ENCODE measurements around the gene GATAD2A. TPM values are rescaled to one million over a fixed set of nuclear protein-coding genes. Genes with fewer than 3 reads are reported as not detected.

The GATAD2A gene
- polyA plus RNA-seq, 1 donor (not counting 4 experiments of a cell fraction or from before 2014, with no cell fraction given): 28.4 TPM

DNA sequence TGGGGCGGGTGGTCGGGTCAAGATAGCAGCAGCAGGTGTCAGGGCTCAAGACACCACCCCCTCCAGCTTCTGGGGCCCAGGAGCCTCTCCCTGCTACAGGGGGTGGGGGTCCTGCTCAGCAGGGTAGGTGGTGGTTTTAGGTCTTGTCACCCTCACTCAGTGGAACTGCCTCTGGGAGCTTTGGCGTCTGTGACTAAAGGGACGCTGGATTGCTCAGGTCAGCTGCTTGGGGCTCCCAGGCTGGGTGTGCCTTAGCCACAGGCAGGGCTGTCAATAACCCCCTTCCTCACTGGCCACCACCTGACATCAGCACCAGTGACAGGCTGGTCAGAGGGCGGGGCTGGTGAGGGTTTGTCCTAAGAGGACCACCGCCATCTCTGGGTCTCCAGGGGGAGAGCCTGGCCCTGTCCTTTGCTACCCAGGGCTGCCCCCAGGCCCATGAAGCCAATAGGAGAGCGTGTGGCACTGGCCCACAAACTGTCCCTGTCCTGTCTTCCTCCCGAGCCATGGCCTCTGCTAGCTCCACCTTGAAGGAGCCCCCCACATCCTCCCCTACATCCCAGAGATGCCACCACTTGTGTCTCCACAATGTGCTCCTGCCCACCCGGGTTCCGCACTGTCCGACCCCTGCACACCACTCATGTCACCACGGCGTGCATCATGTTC lies 48.4 kb upstream of the GATAD2A start:
- dilution Hi-C loops (cut with MboI; ENCODE audit: extremely low pct_ligation_motif_present, low sequenced_read_pairs): no loop called here
- H2AFZ ChIP-seq (ENCODE audit: control insufficient read depth, low read length): no peak overlapping the region
- H3K27me3 ChIP-seq (ENCODE audit: control insufficient read depth, extremely low read depth, insufficient read depth, low read length): no peaks in the 10 kb centered on the region
- TF ChIP-seq, protein P1, sequence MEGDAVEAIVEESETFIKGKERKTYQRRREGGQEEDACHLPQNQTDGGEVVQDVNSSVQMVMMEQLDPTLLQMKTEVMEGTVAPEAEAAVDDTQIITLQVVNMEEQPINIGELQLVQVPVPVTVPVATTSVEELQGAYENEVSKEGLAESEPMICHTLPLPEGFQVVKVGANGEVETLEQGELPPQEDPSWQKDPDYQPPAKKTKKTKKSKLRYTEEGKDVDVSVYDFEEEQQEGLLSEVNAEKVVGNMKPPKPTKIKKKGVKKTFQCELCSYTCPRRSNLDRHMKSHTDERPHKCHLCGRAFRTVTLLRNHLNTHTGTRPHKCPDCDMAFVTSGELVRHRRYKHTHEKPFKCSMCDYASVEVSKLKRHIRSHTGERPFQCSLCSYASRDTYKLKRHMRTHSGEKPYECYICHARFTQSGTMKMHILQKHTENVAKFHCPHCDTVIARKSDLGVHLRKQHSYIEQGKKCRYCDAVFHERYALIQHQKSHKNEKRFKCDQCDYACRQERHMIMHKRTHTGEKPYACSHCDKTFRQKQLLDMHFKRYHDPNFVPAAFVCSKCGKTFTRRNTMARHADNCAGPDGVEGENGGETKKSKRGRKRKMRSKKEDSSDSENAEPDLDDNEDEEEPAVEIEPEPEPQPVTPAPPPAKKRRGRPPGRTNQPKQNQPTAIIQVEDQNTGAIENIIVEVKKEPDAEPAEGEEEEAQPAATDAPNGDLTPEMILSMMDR (optimal IDR thresholded peaks at IDR 0.05 in 1 of 3, IDR thresholded peaks at IDR 0.05 in 1 of 3, conservative IDR thresholded peaks at IDR 0.05 in 1 of 3; ENCODE audit: extremely low read depth in 1 of 3, insufficient read depth in 2 of 3, low read length in 3 of 3): no peak
- no peaks in the 10 kb centered on the region for H3K9me1 ChIP-seq (ENCODE audit: control insufficient read depth, extremely low read depth, insufficient read depth, low read length)
- peaks cover 13 to 28% of the 10 kb centered on the region in 2 experiments for H3K36me3 ChIP-seq (ENCODE audit: control insufficient read depth in 2 of 2, extremely low read depth in 1 of 2, insufficient read depth in 2 of 2, low read length in 2 of 2)
- H3K9ac ChIP-seq (ENCODE audit: control insufficient read depth, extremely low read depth, insufficient read depth, low read length): no peak overlapping the region
- FAIRE-seq (no peak), DNase-seq (ENCODE audit: low read depth, low spot score) (no peak)
- no peaks in the 10 kb centered on the region for H3K79me2 ChIP-seq (ENCODE audit: control insufficient read depth, insufficient read depth, low read length)
- no peaks in the 10 kb centered on the region for H4K20me1 ChIP-seq (ENCODE audit: control insufficient read depth, extremely low read depth, insufficient read depth, low read length)
- H3K9me3 ChIP-seq (ENCODE audit: control insufficient read depth, low read depth, low read length): no peaks in the 10 kb centered on the region
- no peak overlapping the region for H3K4me2 ChIP-seq (ENCODE audit: control insufficient read depth, extremely low read depth, insufficient read depth, low read depth, low read length)
- no peak overlapping the region for H3K4me3 ChIP-seq (ENCODE audit: control insufficient read depth in 2 of 3, extremely low read depth in 1 of 3, insufficient read depth in 2 of 3, low read depth in 1 of 3, low read length in 3 of 3)
- H3K27ac ChIP-seq (ENCODE audit: control insufficient read depth, insufficient read depth, low read length): no peak overlapping the region
- H3K4me1 ChIP-seq (ENCODE audit: control insufficient read depth, extremely low read depth, insufficient read depth, low read length): peaks cover 2% of the 10 kb centered on the region

DNA sequence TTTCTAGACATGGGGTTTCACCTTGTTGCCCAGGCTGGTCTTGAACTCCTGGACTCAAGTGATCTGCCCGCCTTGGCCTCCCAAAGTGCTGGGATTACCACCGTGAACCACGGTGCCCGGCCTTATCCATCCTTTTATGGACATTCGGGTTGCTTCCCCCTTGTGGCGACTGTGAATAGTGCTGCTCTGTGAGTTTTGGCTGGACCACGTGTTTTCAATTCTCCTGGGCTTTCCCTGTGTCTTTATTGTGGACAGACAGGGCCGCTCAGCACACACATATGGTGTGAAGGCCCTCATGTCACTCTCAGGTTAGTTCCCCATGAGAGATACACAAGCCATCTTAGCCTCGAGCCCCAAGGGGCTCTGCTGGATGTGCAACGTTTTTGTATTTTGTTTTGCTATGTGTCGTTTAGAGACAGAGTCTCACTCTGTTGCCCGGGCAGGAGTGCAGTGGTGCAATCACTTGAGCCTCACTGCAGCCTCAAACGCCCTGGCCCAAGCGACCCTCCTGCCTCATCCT lies 44.3 kb upstream of the GATAD2A start:
- no peaks in the 10 kb centered on the region for H3K9me3 ChIP-seq (ENCODE audit: control insufficient read depth, low read depth, low read length)
- FAIRE-seq (no peak), DNase-seq (ENCODE audit: low read depth, low spot score) (peak; percentile 42)
- dilution Hi-C loops (cut with MboI; ENCODE audit: extremely low pct_ligation_motif_present, low sequenced_read_pairs): no loop called here
- peak overlapping the region; percentile 22 for H3K9ac ChIP-seq (ENCODE audit: control insufficient read depth, extremely low read depth, insufficient read depth, low read length)
- H4K20me1 ChIP-seq (ENCODE audit: control insufficient read depth, extremely low read depth, insufficient read depth, low read length): no peaks in the 10 kb centered on the region
- peaks cover 5% of the 10 kb centered on the region for H3K4me1 ChIP-seq (ENCODE audit: control insufficient read depth, extremely low read depth, insufficient read depth, low read length)
- no peaks in the 10 kb centered on the region for H3K27me3 ChIP-seq (ENCODE audit: control insufficient read depth, extremely low read depth, insufficient read depth, low read length)
- TF ChIP-seq EZH2 (IDR thresholded peaks at IDR 0.05; ENCODE audit: low read length): no peak
- TF ChIP-seq, protein P1 (optimal IDR thresholded peaks at IDR 0.05 in 1 of 3, IDR thresholded peaks at IDR 0.05 in 1 of 3, conservative IDR thresholded peaks at IDR 0.05 in 1 of 3; ENCODE audit: extremely low read depth in 1 of 3, insufficient read depth in 2 of 3, low read length in 3 of 3): peak; percentile 74 to 87 (median 80)
- H3K36me3 ChIP-seq (ENCODE audit: control insufficient read depth in 2 of 2, extremely low read depth in 1 of 2, insufficient read depth in 2 of 2, low read length in 2 of 2): peaks cover 8 to 9% of the 10 kb centered on the region in 2 experiments
- peak overlapping the region; percentile 45 for H2AFZ ChIP-seq (ENCODE audit: control insufficient read depth, low read length)
- no peaks in the 10 kb centered on the region for H3K9me1 ChIP-seq (ENCODE audit: control insufficient read depth, extremely low read depth, insufficient read depth, low read length)
- H3K4me3 ChIP-seq (ENCODE audit: control insufficient read depth in 2 of 3, extremely low read depth in 1 of 3, insufficient read depth in 2 of 3, low read depth in 1 of 3, low read length in 3 of 3): no peak overlapping the region
- H3K27ac ChIP-seq (ENCODE audit: control insufficient read depth, insufficient read depth, low read length): no peak overlapping the region
- H3K79me2 ChIP-seq (ENCODE audit: control insufficient read depth, insufficient read depth, low read length): no peaks in the 10 kb centered on the region
- H3K4me2 ChIP-seq (ENCODE audit: control insufficient read depth, extremely low read depth, insufficient read depth, low read depth, low read length): peak overlapping the region; percentile 31
